Mesenchymal stem cell (in vitro differentiated cells and primary cell): ENCODE measurements around the gene NUDT8.
"Not testable (repeated sequence)": the region's sequence is repeated elsewhere in the genome, so short reads cannot be mapped to it uniquely, and the experiment has no call there.

Source experiments
- DNase-seq: peaks from one replicate; pipeline ENCODE4 v3.0.0-alpha.2; 2013
- H2AFZ ChIP-seq: one replicate; pipeline ENCODE4 v1.6.1; 2013; ENCODE audit warnings: low read depth, mild to moderate bottlenecking, control low read depth, inconsistent platforms, low read length, moderate library complexity
- H2AK5ac ChIP-seq: 2 replicates; pipeline ENCODE4 v1.6.1; 2013; ENCODE audit warnings: low read length, moderate library complexity, mild to moderate bottlenecking, inconsistent platforms; ENCODE audit not compliant: severe bottlenecking
- H2BK120ac ChIP-seq: one replicate; pipeline ENCODE4 v1.6.1; 2013; ENCODE audit warnings: low read depth, mild to moderate bottlenecking, inconsistent platforms, low read length, moderate library complexity
- H2BK12ac ChIP-seq, 2 experiments: one replicate each; pipeline ENCODE4 v1.6.1; 2013; ENCODE audit warnings: inconsistent platforms in 2 of 2, low read length in 2 of 2, mild to moderate bottlenecking in 2 of 2, moderate library complexity in 2 of 2, control low read depth in 1 of 2
- H2BK15ac ChIP-seq: one replicate; pipeline ENCODE4 v1.6.1; 2013; ENCODE audit warnings: mild to moderate bottlenecking, low read depth, inconsistent platforms; ENCODE audit not compliant: poor library complexity, severe bottlenecking
- H2BK5ac ChIP-seq: 2 replicates; pipeline ENCODE4 v1.6.1; 2013; ENCODE audit warnings: low read depth, mild to moderate bottlenecking, low read length, control low read depth, inconsistent platforms; ENCODE audit not compliant: poor library complexity, severe bottlenecking
- H3K14ac ChIP-seq, 2 experiments: one replicate each; pipeline ENCODE4 v1.6.1; 2013; ENCODE audit warnings: inconsistent platforms in 2 of 2, low read length in 2 of 2, control low read depth in 1 of 2, mild to moderate bottlenecking in 1 of 2, moderate library complexity in 1 of 2
- H3K18ac ChIP-seq, 2 experiments: one replicate each; pipeline ENCODE4 v1.6.1; 2013; ENCODE audit warnings: inconsistent platforms in 2 of 2, low read length in 2 of 2, control low read depth in 1 of 2, low read depth in 1 of 2, mild to moderate bottlenecking in 1 of 2
- H3K23ac ChIP-seq, 2 experiments: one replicate each; pipeline ENCODE4 v1.6.1; 2013; ENCODE audit warnings: inconsistent platforms in 2 of 2, low read length in 2 of 2, mild to moderate bottlenecking in 2 of 2, moderate library complexity in 2 of 2, control low read depth in 1 of 2
- H3K27ac ChIP-seq: 2 replicates; pipeline ENCODE4 v1.5.1; 2013; ENCODE audit warnings: mild to moderate bottlenecking, moderate library complexity, low read length, control low read depth, inconsistent platforms; ENCODE audit not compliant: poor library complexity, severe bottlenecking
- H3K27me3 ChIP-seq, 2 experiments: 2 replicates each; pipeline versions ENCODE4 v1.6.1 to v1.7.0; 2013; ENCODE audit warnings: low read length in 2 of 2, mild to moderate bottlenecking in 2 of 2, moderate library complexity in 2 of 2, control low read depth in 1 of 2, inconsistent platforms in 1 of 2; ENCODE audit not compliant: control insufficient read depth in 1 of 2, insufficient read depth in 1 of 2
- H3K36me3 ChIP-seq, 2 experiments: 2 replicates each; pipeline versions ENCODE4 v1.6.1 to v1.7.0; 2013; ENCODE audit warnings: low read length in 2 of 2, control low read depth in 1 of 2, inconsistent platforms in 1 of 2, low read depth in 1 of 2, mild to moderate bottlenecking in 1 of 2; ENCODE audit not compliant: insufficient read depth in 2 of 2, control insufficient read depth in 1 of 2
- H3K4ac ChIP-seq, 2 experiments: one replicate each; pipeline ENCODE4 v1.6.1; 2013; ENCODE audit warnings: inconsistent platforms in 2 of 2, low read length in 2 of 2, mild to moderate bottlenecking in 2 of 2, moderate library complexity in 2 of 2, control low read depth in 1 of 2, low read depth in 1 of 2
- H3K4me1 ChIP-seq: 2 replicates; pipeline ENCODE4 v1.6.1; 2013; ENCODE audit warnings: low read depth, low read length, control low read depth; ENCODE audit not compliant: control insufficient read depth, insufficient read depth
- H3K4me2 ChIP-seq: 2 replicates; pipeline ENCODE4 v1.6.1; 2013; ENCODE audit warnings: low read length, mild to moderate bottlenecking, inconsistent platforms; ENCODE audit not compliant: poor library complexity, severe bottlenecking
- H3K4me3 ChIP-seq, 2 experiments: 2 replicates each; pipeline versions ENCODE4 v1.5.1 to v1.7.0; 2013; ENCODE audit warnings: low read length in 2 of 2, mild to moderate bottlenecking in 2 of 2, control low read depth in 1 of 2, low read depth in 1 of 2; ENCODE audit not compliant: insufficient read depth in 1 of 2
- H3K79me1 ChIP-seq: replicated peaks from 2 replicates; pipeline ENCODE4 v1.6.1; 2013; ENCODE audit warnings: mild to moderate bottlenecking, control low read depth, low read length, inconsistent platforms; ENCODE audit not compliant: poor library complexity, severe bottlenecking
- H3K9ac ChIP-seq: 2 replicates; pipeline ENCODE4 v1.7.0; 2013; ENCODE audit warnings: mild to moderate bottlenecking, low read length, moderate library complexity
- H3K9me3 ChIP-seq: 2 replicates; pipeline ENCODE4 v1.7.0; 2013; ENCODE audit warnings: mild to moderate bottlenecking, low read length; ENCODE audit not compliant: control insufficient read depth
- H4K8ac ChIP-seq: one replicate; pipeline ENCODE4 v1.6.1; 2013; ENCODE audit warnings: inconsistent platforms, mild to moderate bottlenecking, low read length, moderate library complexity
- H4K91ac ChIP-seq: one replicate; pipeline ENCODE4 v1.6.1; 2013; ENCODE audit warnings: mild to moderate bottlenecking, low read length, inconsistent platforms
- WGBS: methylation state at CpG from one replicate; pipeline ENCODE4 v1.1.7; 2013; ENCODE audit warnings: mixed read lengths; 5-methylcytosine and 5-hydroxymethylcytosine counted together

The NUDT8 gene

GRCh38 chr11:67619683-67620618, 9.8 kb downstream of the NUDT8 start:
- peak overlapping the region in 1 of 2 experiments; percentile 49 for H3K4me3 ChIP-seq
- not testable (repeated sequence) for H2AFZ ChIP-seq, H3K18ac ChIP-seq, H3K14ac ChIP-seq, H3K36me3 ChIP-seq, H2BK15ac ChIP-seq, H3K4me1 ChIP-seq, H3K27ac ChIP-seq, H2BK120ac ChIP-seq, H3K23ac ChIP-seq, H2BK5ac ChIP-seq, H2AK5ac ChIP-seq, H2BK12ac ChIP-seq, H3K9ac ChIP-seq, H4K91ac ChIP-seq, H3K79me1 ChIP-seq, H3K9me3 ChIP-seq, H3K4ac ChIP-seq
- peaks cover 8 to 34% of the 10 kb centered on the region in 2 experiments for H3K27me3 ChIP-seq
- H4K8ac ChIP-seq = peak overlapping the region; percentile 45
- H3K4me2 ChIP-seq = peak overlapping the region; percentile 9
- WGBS = 12% methylated on average over 32 of the region's 33 CpGs
- DNase-seq = peak; percentile 37

DNA sequence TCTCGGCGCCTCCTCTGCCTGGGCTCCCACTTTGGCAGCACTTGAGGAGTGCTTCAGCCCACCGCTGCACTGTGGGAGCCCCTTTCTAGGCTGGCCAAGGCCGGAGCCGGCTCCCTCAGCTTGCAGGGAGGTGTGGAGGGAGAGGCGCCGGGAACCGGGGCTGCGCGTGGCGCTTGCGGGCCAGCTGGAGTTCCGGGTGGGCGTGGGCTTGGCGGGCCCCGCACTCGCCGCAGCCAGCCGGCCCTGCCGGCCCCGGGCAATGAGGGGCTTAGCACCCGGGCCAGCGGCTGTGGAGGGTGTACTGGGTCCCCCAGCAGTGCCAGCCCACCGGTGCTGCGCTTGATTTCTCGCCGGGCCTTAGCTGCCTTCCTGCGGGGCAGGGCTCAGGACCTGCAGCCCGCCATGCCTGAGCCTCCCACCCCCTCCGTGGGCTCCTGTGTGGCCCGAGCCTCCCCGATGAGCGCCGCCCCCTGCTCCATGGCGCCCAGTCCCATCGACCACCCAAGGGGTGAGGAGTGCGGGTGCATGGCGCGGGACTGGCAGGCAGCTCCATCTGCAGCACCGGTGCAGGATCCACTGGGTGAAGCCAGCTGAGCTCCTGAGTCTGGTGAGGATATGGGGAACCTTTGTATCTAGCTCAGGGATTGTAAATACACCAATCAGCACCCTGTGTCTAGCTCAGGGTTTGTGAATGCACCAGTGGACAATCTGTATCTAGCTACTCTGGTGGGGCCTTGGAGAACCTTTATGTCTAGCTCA, 10.7 kb downstream of the NUDT8 start:
- H2BK12ac ChIP-seq, DNase-seq, H3K36me3 ChIP-seq, H4K8ac ChIP-seq, H3K9ac ChIP-seq, H3K18ac ChIP-seq, H3K23ac ChIP-seq, H2BK5ac ChIP-seq, H2BK15ac ChIP-seq, H2AK5ac ChIP-seq, H4K91ac ChIP-seq, H3K4me2 ChIP-seq, H2AFZ ChIP-seq, H3K27ac ChIP-seq, H3K79me1 ChIP-seq, H3K4ac ChIP-seq, H3K14ac ChIP-seq, H2BK120ac ChIP-seq, H3K9me3 ChIP-seq, H3K4me3 ChIP-seq, H3K4me1 ChIP-seq: not testable (repeated sequence)
- WGBS = 94% methylated on average over 35 of the region's 40 CpGs
- peaks cover 8 to 37% of the 10 kb centered on the region in 2 experiments for H3K27me3 ChIP-seq

GRCh38 chr11:67617243-67617953, 12.3 kb downstream of the NUDT8 start:
- WGBS = 89% methylated on average over 7 of the region's 7 CpGs
- Histone ChIP-seq H3K4me2 (no peak overlapping the region), H3K79me1 (peaks cover 2% of the 10 kb centered on the region), H3K4me1 (peaks cover 2% of the 10 kb centered on the region), H4K8ac (no peak overlapping the region), H3K27ac (no peak overlapping the region), H3K4ac (no peak overlapping the region), H3K14ac (no peak overlapping the region), H3K9me3 (no peaks in the 10 kb centered on the region), H2BK15ac (no peak overlapping the region), H3K9ac (no peak overlapping the region), H3K27me3 (peaks cover 8 to 37% of the 10 kb centered on the region in 2 experiments), H2AFZ (no peak overlapping the region), H2BK12ac (no peak overlapping the region), H4K91ac (no peak overlapping the region), H3K18ac (no peak overlapping the region), H2BK5ac (no peak overlapping the region), H3K36me3 (peaks cover 10 to 13% of the 10 kb centered on the region in 2 experiments), H2AK5ac (no peak overlapping the region), H3K23ac (no peak overlapping the region), H2BK120ac (no peak overlapping the region), H3K4me3 (no peak overlapping the region)
- DNase-seq = no peak
